MM.1S (cell line): ENCODE measurements around the gene PRSS16.

Experiments used
- DNase-seq: peaks from one replicate; pipeline ENCODE4 v3.0.0-alpha.2; 2015
- H2AFZ ChIP-seq: fragments of 300-600 bp; sonication (generic); 2 replicates; pipeline ENCODE4 v1.6.0; 2016; ENCODE audit warnings: antibody characterized with exemption, low read length
- H3F3A ChIP-seq: fragments of 300-600 bp; sonication (generic); 2 replicates; pipeline ENCODE4 v1.6.1; 2016; ENCODE audit warnings: mild to moderate bottlenecking, antibody characterized with exemption, low read length, moderate library complexity, mixed read lengths; ENCODE audit not compliant: insufficient read depth
- H3K27ac ChIP-seq: fragments of 300-600 bp; sonication (generic); 2 replicates; pipeline ENCODE4 v1.5.1; 2016; ENCODE audit warnings: mild to moderate bottlenecking, low read length
- H3K27me3 ChIP-seq: fragments of 300-600 bp; sonication (generic); replicated peaks from 2 replicates; pipeline ENCODE4 v1.6.0; 2016; ENCODE audit warnings: low read length; ENCODE audit not compliant: insufficient read depth
- H3K36me3 ChIP-seq: fragments of 300-600 bp; sonication (generic); replicated peaks from 2 replicates; pipeline ENCODE4 v1.6.1; 2016; ENCODE audit warnings: mild to moderate bottlenecking, low read length, mixed read lengths; ENCODE audit not compliant: insufficient read depth
- H3K4me1 ChIP-seq: fragments of 300-600 bp; sonication (generic); 2 replicates; pipeline ENCODE4 v1.6.1; 2016; ENCODE audit warnings: low read length, mixed read lengths
- H3K4me2 ChIP-seq: fragments of 300-600 bp; sonication (generic); 2 replicates; pipeline ENCODE4 v1.6.0; 2016; ENCODE audit warnings: low read depth, low read length
- H3K4me3 ChIP-seq: fragments of 300-600 bp; sonication (generic); 2 replicates; pipeline ENCODE4 v1.5.1; 2016; ENCODE audit warnings: low read length, mixed read lengths
- H3K79me2 ChIP-seq: fragments of 300-600 bp; sonication (generic); 2 replicates; pipeline ENCODE4 v1.6.1; 2016; ENCODE audit warnings: mixed run types, low read length, mixed read lengths
- H3K9ac ChIP-seq: fragments of 300-600 bp; sonication (generic); 2 replicates; pipeline ENCODE4 v1.6.1; 2016; ENCODE audit warnings: low read length, mixed read lengths
- H3K9me2 ChIP-seq: fragments of 300-600 bp; sonication (generic); replicated peaks from 2 replicates; pipeline ENCODE4 v1.6.1; 2016; ENCODE audit warnings: mild to moderate bottlenecking, low read length, mixed read lengths; ENCODE audit not compliant: insufficient read depth
- H3K9me3 ChIP-seq: fragments of 300-600 bp; sonication (generic); replicated peaks from 2 replicates; pipeline ENCODE4 v1.6.1; 2016; ENCODE audit warnings: mild to moderate bottlenecking, low read length, mixed read lengths; ENCODE audit not compliant: insufficient read depth
- H4K20me1 ChIP-seq: fragments of 300-600 bp; sonication (generic); 2 replicates; pipeline ENCODE4 v1.6.1; 2016; ENCODE audit warnings: mild to moderate bottlenecking, low read length, moderate library complexity, mixed read lengths; ENCODE audit not compliant: insufficient read depth
- EZH2 ChIP-seq: fragments of 300-600 bp; sonication (generic); optimal IDR thresholded peaks from 2 replicates; pipeline ENCODE3; 2017; ENCODE audit warnings: low read depth, mild to moderate bottlenecking, antibody characterized with exemption, low read length, mixed read lengths
- EZH2phosphoT487 ChIP-seq: fragments of 300-600 bp; sonication (generic); IDR thresholded peaks from 2 replicates; pipeline ENCODE4 v1.6.1; 2018; ENCODE audit warnings: antibody characterized with exemption, low read length
- TF ChIP-seq, protein P1 (sequence below): fragments of 300-600 bp; sonication (generic); IDR thresholded peaks from 2 replicates; pipeline ENCODE4 v1.5.1; 2016; ENCODE audit warnings: antibody characterized with exemption, low read length, mixed read lengths

Gene PRSS16

DNA sequence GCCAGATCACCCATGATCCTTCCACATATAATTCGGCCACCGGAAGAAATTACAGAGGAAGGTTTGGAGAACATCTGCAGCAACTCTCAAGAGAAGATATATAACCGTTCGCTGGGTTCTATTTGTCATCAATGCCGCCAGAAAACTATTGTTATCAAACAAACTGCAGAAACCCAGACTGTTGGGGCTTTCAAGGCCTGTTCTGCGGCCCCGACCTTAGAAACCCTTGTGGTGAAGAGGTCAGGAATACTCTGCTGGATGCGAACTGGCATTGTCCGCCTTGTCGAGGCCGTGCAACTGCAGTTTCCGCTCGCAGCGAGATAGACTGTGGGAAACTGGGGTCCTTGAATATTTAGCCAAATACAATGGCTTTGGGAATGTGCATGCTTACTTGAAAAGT is 21.3 kb downstream of the PRSS16 start:
- TF ChIP-seq EZH2 (no peak), EZH2phosphoT487 (no peak)
- TF ChIP-seq, protein P1, sequence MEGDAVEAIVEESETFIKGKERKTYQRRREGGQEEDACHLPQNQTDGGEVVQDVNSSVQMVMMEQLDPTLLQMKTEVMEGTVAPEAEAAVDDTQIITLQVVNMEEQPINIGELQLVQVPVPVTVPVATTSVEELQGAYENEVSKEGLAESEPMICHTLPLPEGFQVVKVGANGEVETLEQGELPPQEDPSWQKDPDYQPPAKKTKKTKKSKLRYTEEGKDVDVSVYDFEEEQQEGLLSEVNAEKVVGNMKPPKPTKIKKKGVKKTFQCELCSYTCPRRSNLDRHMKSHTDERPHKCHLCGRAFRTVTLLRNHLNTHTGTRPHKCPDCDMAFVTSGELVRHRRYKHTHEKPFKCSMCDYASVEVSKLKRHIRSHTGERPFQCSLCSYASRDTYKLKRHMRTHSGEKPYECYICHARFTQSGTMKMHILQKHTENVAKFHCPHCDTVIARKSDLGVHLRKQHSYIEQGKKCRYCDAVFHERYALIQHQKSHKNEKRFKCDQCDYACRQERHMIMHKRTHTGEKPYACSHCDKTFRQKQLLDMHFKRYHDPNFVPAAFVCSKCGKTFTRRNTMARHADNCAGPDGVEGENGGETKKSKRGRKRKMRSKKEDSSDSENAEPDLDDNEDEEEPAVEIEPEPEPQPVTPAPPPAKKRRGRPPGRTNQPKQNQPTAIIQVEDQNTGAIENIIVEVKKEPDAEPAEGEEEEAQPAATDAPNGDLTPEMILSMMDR = no peak
- Histone ChIP-seq H3F3A (no peaks in the 10 kb centered on the region), H3K4me3 (no peak overlapping the region), H3K27ac (no peak overlapping the region), H3K27me3 (no peaks in the 10 kb centered on the region), H3K4me2 (no peak overlapping the region), H3K9me2 (no peaks in the 10 kb centered on the region), H3K9me3 (no peaks in the 10 kb centered on the region), H3K79me2 (no peaks in the 10 kb centered on the region), H3K9ac (no peak overlapping the region), H4K20me1 (no peaks in the 10 kb centered on the region), H3K36me3 (no peaks in the 10 kb centered on the region), H3K4me1 (no peaks in the 10 kb centered on the region), H2AFZ (no peak overlapping the region)
- DNase-seq = no peak

DNA sequence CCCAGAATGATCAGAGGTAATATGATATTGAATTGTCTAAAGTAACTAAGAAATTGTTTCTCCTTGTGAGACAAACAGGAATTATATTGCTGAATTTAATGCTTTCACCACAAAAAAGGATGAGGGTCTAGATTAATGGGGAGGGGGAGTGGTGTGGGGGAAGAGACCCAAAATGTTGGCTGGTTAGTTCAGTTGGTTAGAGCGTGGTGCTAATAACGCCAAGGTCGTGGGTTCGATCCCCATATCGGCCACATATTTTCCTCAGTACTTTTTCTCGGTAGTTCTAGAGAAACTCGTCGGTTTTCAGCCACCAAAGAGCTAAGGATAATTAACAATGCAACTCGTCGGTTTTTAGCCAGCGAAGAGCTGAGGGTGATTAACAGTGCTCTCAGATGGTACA is 26.3 kb downstream of the PRSS16 start:
- Histone ChIP-seq H3K9me3 (no peaks in the 10 kb centered on the region), H3K79me2 (no peaks in the 10 kb centered on the region), H3F3A (no peaks in the 10 kb centered on the region), H2AFZ (no peak overlapping the region), H3K4me2 (no peak overlapping the region), H3K4me3 (no peak overlapping the region), H3K9ac (no peak overlapping the region), H3K27ac (no peak overlapping the region), H4K20me1 (no peaks in the 10 kb centered on the region), H3K9me2 (no peaks in the 10 kb centered on the region), H3K4me1 (no peaks in the 10 kb centered on the region), H3K36me3 (no peaks in the 10 kb centered on the region), H3K27me3 (0 out of 2 replicates have a peak, but pooled peaks cover 7% of the 10 kb centered on the region)
- DNase-seq = no peak
- TF ChIP-seq EZH2 = no peak
- TF ChIP-seq, protein P1 = no peak
- TF ChIP-seq EZH2phosphoT487 = no peak

DNA sequence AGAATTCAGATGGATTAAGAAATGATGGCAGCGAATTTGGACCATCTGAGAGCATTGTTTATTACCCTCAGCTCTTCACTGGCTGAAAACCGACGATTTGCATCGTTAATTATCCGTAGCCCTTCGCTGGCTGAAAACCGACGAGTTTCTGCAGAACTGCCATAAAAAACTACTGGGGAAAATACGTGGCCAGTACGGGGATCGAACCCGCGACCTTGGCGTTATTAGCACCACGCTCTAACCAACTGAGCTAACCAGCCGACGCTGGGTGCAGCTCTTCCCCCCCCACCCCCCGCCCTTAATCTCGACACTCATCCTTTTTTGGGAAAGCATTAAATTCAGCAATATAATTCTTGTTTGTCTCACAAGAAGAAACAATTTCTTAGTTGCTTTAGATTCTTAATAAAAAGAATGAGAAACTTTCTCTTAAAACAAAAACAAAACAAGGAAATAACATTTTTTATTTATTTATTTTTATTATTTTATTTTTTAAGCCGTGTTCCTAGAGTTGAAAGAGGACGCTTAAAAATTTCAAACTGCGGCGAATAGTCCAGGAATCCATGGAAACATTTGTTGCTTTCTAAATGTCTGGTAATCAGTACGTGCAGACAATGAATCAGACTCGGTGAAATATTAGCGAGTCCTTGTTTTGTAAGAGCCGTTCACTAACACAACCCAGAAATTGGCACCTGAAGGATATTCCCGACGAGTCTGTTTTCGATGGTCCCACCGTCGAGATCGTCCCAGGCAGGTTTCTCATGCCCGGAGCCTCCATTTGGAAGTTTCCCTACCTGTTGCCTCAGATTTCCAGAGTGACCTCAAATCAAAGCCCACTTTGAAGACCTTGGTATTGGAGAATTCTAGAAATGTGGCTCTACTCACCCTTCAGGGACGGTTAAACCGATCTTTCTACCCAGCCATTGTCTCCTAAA is 27.8 kb downstream of the PRSS16 start:
- no peaks in the 10 kb centered on the region for H3K4me1 ChIP-seq
- TF ChIP-seq EZH2 (no peak), EZH2phosphoT487 (no peak)
- TF ChIP-seq, protein P1 = no peak
- no peak overlapping the region for H3K9ac ChIP-seq
- no peaks in the 10 kb centered on the region for H3K79me2 ChIP-seq
- no peaks in the 10 kb centered on the region for H3F3A ChIP-seq
- H3K9me2 ChIP-seq = no peaks in the 10 kb centered on the region
- DNase-seq = no peak
- H3K4me3 ChIP-seq = no peak overlapping the region
- no peak overlapping the region for H2AFZ ChIP-seq
- H3K4me2 ChIP-seq = no peak overlapping the region
- H3K27me3 ChIP-seq = 0 out of 2 replicates have a peak, but pooled peaks cover 7% of the 10 kb centered on the region
- no peak overlapping the region for H3K27ac ChIP-seq
- H4K20me1 ChIP-seq = no peaks in the 10 kb centered on the region
- H3K36me3 ChIP-seq = no peaks in the 10 kb centered on the region
- no peaks in the 10 kb centered on the region for H3K9me3 ChIP-seq
